Tibial nerve (tissue), 3 donors: ENCODE measurements around the gene GUK1.

Source experiments
- CTCF ChIP-seq, 5 experiments: fragments of 200-600 bp in 3 of 5; fragments of 450-650 bp in 2 of 5; sonication (generic) in 3 of 5; IDR thresholded peaks; one replicate each; pipeline ENCODE4 v1.5.1; 2016 to 2019; ENCODE audit warnings: antibody characterized with exemption in 5 of 5, mild to moderate bottlenecking in 3 of 5, moderate library complexity in 2 of 5
- POLR2A ChIP-seq, 2 donors: fragments of 450-650 bp; IDR thresholded peaks; one replicate each; pipeline ENCODE4 v1.6.1; 2017; ENCODE audit warnings: antibody characterized with exemption in 2 of 2, mild to moderate bottlenecking in 2 of 2, moderate library complexity in 2 of 2

DNA sequence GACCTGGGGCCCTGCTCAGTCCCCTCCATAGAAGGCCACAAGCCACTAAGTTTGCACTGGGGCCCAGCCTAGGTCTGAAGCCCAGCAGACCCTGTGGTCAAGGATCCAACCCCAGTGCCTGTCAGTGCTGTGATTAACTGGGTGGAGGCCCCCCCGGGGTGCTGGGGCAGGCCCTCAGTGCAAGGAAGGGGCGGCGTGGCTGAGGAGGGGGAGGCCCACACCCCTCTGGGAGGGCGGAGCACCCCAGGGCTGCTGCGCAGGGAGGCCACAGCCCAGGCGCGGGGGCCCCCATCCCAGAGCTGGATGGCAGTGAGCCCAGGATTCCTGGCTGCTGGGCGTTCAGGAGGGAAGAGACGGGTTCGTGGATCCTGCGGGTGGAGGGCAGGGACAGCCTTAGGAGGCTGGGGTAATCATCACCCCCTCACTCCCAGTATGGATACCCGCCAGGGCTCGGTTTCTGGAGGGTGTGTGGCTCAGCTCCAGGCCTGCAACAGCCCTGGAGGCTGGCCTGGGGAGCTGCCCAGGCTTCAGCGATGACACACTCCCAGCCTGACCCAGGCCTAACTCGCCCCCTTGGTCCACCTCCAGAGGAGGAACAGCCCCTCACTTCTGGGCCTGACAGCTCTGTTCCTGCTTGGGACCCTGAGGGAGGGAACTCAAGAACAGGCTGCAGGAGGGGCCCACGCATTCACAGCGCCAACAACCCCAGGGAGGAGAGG, 10.5 kb downstream of the GUK1 start:
- TF ChIP-seq CTCF (IDR thresholded peaks at IDR 0.05) (no peak), POLR2A (IDR thresholded peaks at IDR 0.05) (peak in 1 of 2 donors; percentile 17)
